ENCODE measurements around the gene HCFC1R1.
"Not testable (repeated sequence)": the region's sequence is repeated elsewhere in the genome, so short reads cannot be mapped to it uniquely, and the experiment has no call there.

HCFC1R1 gene

GRCh38 chr16:3023669-3024478 is at the start of gene HCFC1R1, which contains the start of gene THOC6:
HCFC1R1 (minus strand) TSS chr16:3023942; CDS start chr16:3023941, 1 bp downstream.
THOC6 (plus strand) TSS chr16:3024035; CDS start chr16:3024327, 292 bp downstream.
- DNase-seq (ENCODE audit: low read depth in 3 of 3): peak; percentile 90 to 97 (median 94)

GRCh38 chr16:3073448-3073847 is 49.7 kb upstream of the HCFC1R1 start:
- DNase-seq (ENCODE audit: low read depth in 3 of 3): no peak

- DNase-seq (ENCODE audit: low read depth in 3 of 3): not testable (repeated sequence)
Measured at GRCh38 chr16:3072576-3073263, 49.0 kb upstream of the HCFC1R1 start.

- DNase-seq (ENCODE audit: low read depth in 3 of 3): not testable (repeated sequence)
Measured at GRCh38 chr16:3072148-3072547, 48.4 kb upstream of the HCFC1R1 start.

GRCh38 chr16:3071655-3072054 is 47.9 kb upstream of the HCFC1R1 start:
- no peak for DNase-seq (ENCODE audit: low read depth in 3 of 3)

GRCh38 chr16:3070608-3071111 is 46.9 kb upstream of the HCFC1R1 start:
- DNase-seq (ENCODE audit: low read depth in 3 of 3): no peak

- DNase-seq (ENCODE audit: low read depth in 3 of 3): not testable (repeated sequence)
Measured at GRCh38 chr16:3069146-3069545, 45.4 kb upstream of the HCFC1R1 start.

- no peak for DNase-seq (ENCODE audit: low read depth in 3 of 3)
Measured at GRCh38 chr16:3068487-3068886, 44.7 kb upstream of the HCFC1R1 start.

GRCh38 chr16:3066440-3066748 is 42.7 kb upstream of the HCFC1R1 start:
- no peak for DNase-seq (ENCODE audit: low read depth in 3 of 3)

- DNase-seq (ENCODE audit: low read depth in 3 of 3): no peak
Measured at GRCh38 chr16:3065742-3066439, 42.1 kb upstream of the HCFC1R1 start.

GRCh38 chr16:3065069-3065741 is 41.5 kb upstream of the HCFC1R1 start, which contains the start of gene IL32:
IL32 (plus strand) TSS chr16:3065640; CDS start chr16:3065812, 172 bp downstream.
- peak in 2 of 3 experiments; percentile 61 to 78 for DNase-seq (ENCODE audit: low read depth in 3 of 3)

- DNase-seq (ENCODE audit: low read depth in 3 of 3): no peak
Measured at GRCh38 chr16:3063625-3064386, 40.1 kb upstream of the HCFC1R1 start.

- DNase-seq (ENCODE audit: low read depth in 3 of 3): no peak
Measured at GRCh38 chr16:3062553-3062952, 38.8 kb upstream of the HCFC1R1 start.

- DNase-seq (ENCODE audit: low read depth in 3 of 3): no peak
Measured at GRCh38 chr16:3060339-3061127, 36.8 kb upstream of the HCFC1R1 start.

GRCh38 chr16:3059723-3060242 is 36.0 kb upstream of the HCFC1R1 start:
- no peak for DNase-seq (ENCODE audit: low read depth in 3 of 3)

GRCh38 chr16:3059041-3059722 is 35.4 kb upstream of the HCFC1R1 start:
- DNase-seq (ENCODE audit: low read depth in 3 of 3): peak; percentile 74 to 84 (median 78)

- DNase-seq (ENCODE audit: low read depth in 3 of 3): no peak
Measured at GRCh38 chr16:3058139-3059030, 34.6 kb upstream of the HCFC1R1 start.

Data from stimulated activated CD4-positive, alpha-beta T cell treated with anti-CD3 and anti-CD28 coated beads, TNF-alpha, amount 100 ng/mL, for 24 hours (primary cell).